Transverse colon (tissue), 3 donors: ENCODE data around the gene RBM45.

Experiments
- CTCF ChIP-seq, 5 experiments: fragments of 200-600 bp in 3 of 5; fragments of 450-650 bp in 2 of 5; sonication (generic) in 3 of 5; IDR thresholded peaks; 1 replicate in 2 of 5; 2 replicates in 3 of 5; pipeline ENCODE4 v1.5.1; 2016 to 2017; ENCODE audit warnings: antibody characterized with exemption in 5 of 5, inconsistent platforms in 3 of 5, mild to moderate bottlenecking in 2 of 5, moderate library complexity in 1 of 5
- EP300 ChIP-seq: sonication (generic); formaldehyde crosslinking; IDR thresholded peaks from one replicate; pipeline ENCODE4 v1.6.1; 2017; ENCODE audit warnings: antibody characterized with exemption, low read depth

GRCh38 chr2:178125125-178125524 is 12.9 kb downstream of the RBM45 start:
- TF ChIP-seq CTCF (IDR thresholded peaks at IDR 0.05) = no peak
- TF ChIP-seq EP300 = no peak
